NCI-H524 treated with DMSO at 0.1 percent for 48 hours (cell line): Measurements from ENCODE around the gene TWIST1.

ENCODE experiments used
- DNase-seq: peaks from one replicate; lab custom pipeline; 2025; lab: John Stamatoyannopoulos, UW

The TWIST1 gene

DNA sequence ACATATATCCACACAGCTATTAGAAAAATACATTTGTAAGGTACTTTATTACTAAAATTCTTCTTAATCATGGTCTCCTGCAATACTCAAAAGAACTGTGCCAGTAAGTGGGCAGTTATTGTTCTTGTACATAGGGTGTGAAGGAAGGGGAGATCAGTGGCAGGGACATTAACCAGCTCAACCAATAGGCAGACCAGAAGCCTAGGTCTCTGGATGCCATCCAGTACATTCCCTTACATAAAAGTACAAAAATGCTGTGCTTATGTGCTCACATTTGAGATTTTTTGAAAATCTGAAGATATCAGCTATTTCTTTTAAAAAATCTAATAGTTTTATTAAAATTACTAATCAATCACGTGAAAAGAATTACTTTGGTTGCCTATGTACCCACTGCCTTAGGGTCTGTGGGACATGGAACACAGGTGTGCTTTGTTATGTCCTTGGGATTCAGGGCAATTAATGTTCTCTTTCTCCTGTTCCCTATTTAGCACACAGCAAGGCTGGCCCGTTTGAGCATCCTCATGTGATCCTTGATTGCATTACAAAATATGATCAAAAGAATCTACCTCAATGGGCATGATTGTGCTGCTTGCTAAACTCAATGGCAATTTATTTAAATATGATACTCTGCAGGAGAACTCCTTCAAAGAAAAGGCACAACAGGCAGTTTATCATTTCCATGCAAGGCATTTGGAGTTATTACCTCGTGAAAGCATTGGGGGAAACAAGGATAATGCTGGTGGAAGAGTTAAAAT lies 22.7 kb downstream of the TWIST1 start:
- no peak for DNase-seq

GRCh38 chr7:19094138-19094537 lies 23.3 kb downstream of the TWIST1 start:
- DNase-seq = no peak

DNA sequence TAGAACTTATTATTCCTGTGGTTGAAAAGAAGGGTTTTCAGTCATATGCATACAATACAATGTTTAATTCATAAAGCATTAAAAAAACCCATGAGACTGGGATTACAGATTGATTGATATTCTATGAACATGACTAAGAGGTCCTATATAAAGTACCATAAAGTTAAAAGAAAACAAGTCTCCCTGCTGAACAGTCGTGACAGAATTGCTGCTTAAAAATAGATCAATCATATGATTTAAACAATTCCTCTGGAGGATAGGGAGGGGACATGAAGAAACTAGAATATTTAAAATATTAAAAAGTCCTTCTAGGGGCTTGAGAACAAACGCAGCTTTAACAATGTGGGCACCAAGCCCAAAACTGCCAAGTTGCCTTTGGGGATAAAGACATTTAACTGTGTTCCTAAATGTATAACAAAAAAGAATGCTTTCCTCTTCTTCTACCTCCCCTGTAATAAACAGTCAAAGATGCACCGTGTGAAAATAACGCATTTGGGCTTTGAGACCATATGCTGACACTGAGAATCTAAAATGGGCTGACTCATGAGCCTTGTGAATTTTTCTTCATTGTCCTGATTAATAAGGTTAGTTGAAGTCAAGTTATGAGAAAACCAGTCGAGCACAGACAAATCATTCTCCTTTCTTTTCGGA lies 25.8 kb downstream of the TWIST1 start:
- no peak for DNase-seq

DNA sequence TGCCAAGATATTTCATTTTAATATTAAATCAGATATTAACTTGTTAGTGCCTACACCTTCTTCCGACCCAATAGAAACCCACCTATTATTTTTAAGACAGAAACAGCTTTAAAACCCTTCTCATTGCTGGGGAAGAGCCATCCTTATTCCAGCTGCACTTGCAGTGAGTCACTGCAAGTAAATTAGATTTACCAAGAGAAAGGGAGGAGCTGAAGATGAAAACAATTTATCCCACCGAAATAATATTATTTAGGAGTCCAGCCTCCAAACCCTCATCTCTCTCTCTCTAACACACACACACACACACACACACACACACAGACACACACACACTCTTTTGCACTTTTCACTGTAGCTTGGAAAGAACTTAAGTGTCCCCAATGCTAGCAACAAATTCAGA lies 26.9 kb downstream of the TWIST1 start:
- no peak for DNase-seq

DNA sequence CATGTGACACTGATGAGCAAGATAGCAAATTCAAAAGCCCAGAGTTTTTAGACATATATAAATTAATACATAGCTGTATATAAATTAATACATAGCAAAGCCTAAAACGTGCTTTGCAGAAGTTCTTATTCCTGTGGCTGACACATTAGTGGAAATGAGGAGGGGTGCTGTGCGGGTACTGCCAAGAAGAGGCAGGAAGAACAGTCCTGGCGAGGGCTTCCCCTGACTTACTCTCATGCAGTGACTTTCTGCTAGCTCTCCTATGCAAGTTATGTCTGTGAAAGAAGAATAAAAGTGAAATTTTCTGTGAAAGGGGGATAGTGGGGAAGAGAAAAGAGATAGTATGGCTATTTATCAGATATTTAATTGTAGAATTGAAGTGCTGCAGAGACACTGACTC lies 27.6 kb downstream of the TWIST1 start:
- DNase-seq = no peak

DNA sequence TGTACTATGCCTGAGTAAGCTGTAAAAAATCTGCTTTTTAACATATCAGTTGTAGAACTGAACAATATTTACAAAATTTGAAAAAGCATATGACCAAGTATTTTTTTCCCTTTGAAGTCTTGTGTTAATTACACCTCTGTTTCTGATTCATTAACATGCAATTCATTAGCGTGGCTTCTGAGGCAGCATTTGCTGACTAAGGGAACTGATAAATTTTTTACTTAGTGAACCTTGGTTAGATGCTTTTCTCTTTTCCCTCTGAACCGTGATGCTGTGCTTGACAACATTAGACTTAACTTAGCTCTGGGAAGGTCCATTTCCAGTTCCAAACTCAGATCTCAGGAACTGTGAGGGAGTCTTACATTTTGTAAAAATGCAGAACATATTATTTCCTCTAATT lies 28.1 kb downstream of the TWIST1 start:
- no peak for DNase-seq

DNA sequence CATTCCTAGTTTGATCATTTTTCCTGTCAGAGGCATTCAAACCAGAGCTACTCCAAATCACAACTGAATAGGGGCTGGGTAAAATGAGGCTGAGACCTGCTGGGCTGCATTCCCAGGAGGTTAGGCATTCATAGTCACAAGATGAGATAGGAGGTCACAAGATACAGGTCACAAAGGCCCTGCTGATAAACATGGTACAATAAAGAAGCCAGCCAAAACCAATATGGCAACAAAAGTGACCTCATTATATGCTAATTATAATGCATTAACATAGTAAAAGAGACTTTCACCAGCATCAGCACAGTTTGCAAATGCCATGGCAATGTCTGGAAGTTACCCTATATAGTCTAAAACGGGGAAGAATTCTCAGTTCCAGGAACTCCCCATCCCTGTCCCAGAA lies 37.3 kb downstream of the TWIST1 start:
- no peak for DNase-seq

- DNase-seq = no peak
Measured at GRCh38 chr7:19079066-19079465, 38.4 kb downstream of the TWIST1 start.

DNA sequence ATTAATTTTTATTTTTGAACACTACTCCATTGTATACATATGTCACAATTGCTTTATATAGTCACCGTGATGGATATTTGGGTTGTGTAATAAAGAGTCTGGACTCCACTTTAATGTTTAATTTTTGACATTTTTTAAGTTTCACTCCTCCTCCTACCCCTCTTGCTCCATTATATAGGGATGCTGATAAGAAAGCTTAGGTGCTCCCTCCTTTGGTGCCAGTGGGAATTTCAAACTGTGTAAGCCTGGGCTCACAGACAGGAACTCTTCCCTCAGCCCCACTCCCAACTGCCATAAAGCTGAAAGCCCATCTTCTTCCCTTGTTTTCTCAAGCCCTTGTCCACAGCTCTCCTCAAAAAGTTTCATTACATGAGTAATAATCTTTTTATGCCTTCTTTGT lies 47.6 kb downstream of the TWIST1 start:
- DNase-seq = no peak

DNA sequence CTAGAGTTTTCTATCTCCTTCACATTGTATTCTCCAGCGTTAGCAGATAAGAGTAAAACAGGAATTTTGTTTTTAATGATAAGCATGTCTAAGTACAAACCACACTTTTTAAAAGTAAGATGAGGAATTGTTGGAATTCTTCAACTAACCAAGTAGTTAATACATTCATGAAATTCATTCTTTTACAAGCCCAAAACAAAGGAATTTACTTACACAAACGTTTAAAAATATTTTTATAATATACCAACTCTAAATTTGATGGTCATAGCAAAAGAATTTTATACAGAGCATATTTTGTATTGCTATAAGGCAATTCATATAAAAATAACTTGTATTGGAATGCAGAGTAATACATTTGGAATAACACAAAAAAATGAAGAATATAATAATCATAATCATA lies 51.3 kb downstream of the TWIST1 start:
- no peak for DNase-seq
